H9 (cell line): Measurements from ENCODE around the gene CCDC102A. TPM values are rescaled to one million over a fixed set of nuclear protein-coding genes. Genes with fewer than 3 reads are reported as not detected.

Experiments used
- DNase-seq: peaks from one replicate; pipeline ENCODE4 v3.0.0-alpha.2; 2017
- H2AFZ ChIP-seq: one replicate; pipeline ENCODE4 v1.6.1; 2013; ENCODE audit warnings: mild to moderate bottlenecking, low read length, control low read depth, moderate library complexity
- H2AK5ac ChIP-seq: 2 replicates; pipeline ENCODE4 v1.6.1; 2013; ENCODE audit warnings: low read length, control low read depth, mixed read lengths; ENCODE audit not compliant: insufficient read length
- H2BK120ac ChIP-seq: one replicate; pipeline ENCODE4 v1.6.1; 2013; ENCODE audit warnings: low read depth, mild to moderate bottlenecking, low read length, control low read depth, inconsistent platforms; ENCODE audit not compliant: poor library complexity, severe bottlenecking
- H2BK12ac ChIP-seq: 2 replicates; pipeline ENCODE4 v1.6.1; 2013; ENCODE audit warnings: low read length, control low read depth, mixed read lengths, low read depth; ENCODE audit not compliant: insufficient read length
- H2BK15ac ChIP-seq: 2 replicates; pipeline ENCODE4 v1.6.1; 2013; ENCODE audit warnings: low read depth, low read length, control low read depth
- H2BK20ac ChIP-seq: one replicate; pipeline ENCODE4 v1.6.1; 2013; ENCODE audit warnings: low read depth, mild to moderate bottlenecking, low read length, control low read depth, inconsistent platforms; ENCODE audit not compliant: poor library complexity, severe bottlenecking
- H2BK5ac ChIP-seq: 2 replicates; pipeline ENCODE4 v1.6.1; 2013; ENCODE audit warnings: low read length, control low read depth, mixed read lengths; ENCODE audit not compliant: insufficient read length
- H3K14ac ChIP-seq: 2 replicates; pipeline ENCODE4 v1.6.1; 2013; ENCODE audit warnings: low read length, control low read depth; ENCODE audit not compliant: insufficient read depth
- H3K18ac ChIP-seq: 2 replicates; pipeline ENCODE4 v1.6.1; 2013; ENCODE audit warnings: low read depth, mild to moderate bottlenecking, mixed read lengths, low read length, control low read depth; ENCODE audit not compliant: insufficient read length
- H3K23ac ChIP-seq: 2 replicates; pipeline ENCODE4 v1.6.1; 2013; ENCODE audit warnings: low read length, control low read depth, mixed read lengths, low read depth; ENCODE audit not compliant: insufficient read length
- H3K23me2 ChIP-seq: 2 replicates; pipeline ENCODE4 v1.6.1; 2013; ENCODE audit warnings: low read depth, mild to moderate bottlenecking, mixed read lengths, low read length, control low read depth; ENCODE audit not compliant: insufficient read length, poor library complexity, severe bottlenecking
- H3K27ac ChIP-seq: 2 replicates; pipeline ENCODE4 v1.5.1; 2013; ENCODE audit warnings: low read length, control low read depth, mixed read lengths, low read depth; ENCODE audit not compliant: insufficient read length
- H3K27me3 ChIP-seq: 2 replicates; pipeline ENCODE4 v1.6.1; 2013; ENCODE audit warnings: low read length, control low read depth, inconsistent platforms; ENCODE audit not compliant: insufficient read depth
- H3K4ac ChIP-seq: 2 replicates; pipeline ENCODE4 v1.6.1; 2013; ENCODE audit warnings: low read depth, mild to moderate bottlenecking, control low read depth, inconsistent platforms, low read length, moderate library complexity
- H3K4me1 ChIP-seq: 2 replicates; pipeline ENCODE4 v1.6.1; 2013; ENCODE audit warnings: low read length, control low read depth, inconsistent platforms; ENCODE audit not compliant: insufficient read depth
- H3K4me2 ChIP-seq: 2 replicates; pipeline ENCODE4 v1.6.1; 2013; ENCODE audit warnings: low read length, control low read depth, mixed read lengths; ENCODE audit not compliant: insufficient read length, insufficient read depth
- H3K56ac ChIP-seq: 2 replicates; pipeline ENCODE4 v1.6.1; 2013; ENCODE audit warnings: low read depth, mild to moderate bottlenecking, mixed read lengths, low read length, control low read depth; ENCODE audit not compliant: insufficient read length
- H3K79me1 ChIP-seq: 2 replicates; pipeline ENCODE4 v1.6.1; 2013; ENCODE audit warnings: low read depth, mild to moderate bottlenecking, moderate library complexity, low read length, control low read depth, inconsistent platforms; ENCODE audit not compliant: insufficient read depth, poor library complexity, severe bottlenecking
- H3K79me2 ChIP-seq: 2 replicates; pipeline ENCODE4 v1.6.1; 2013; ENCODE audit warnings: low read length, control low read depth, inconsistent platforms; ENCODE audit not compliant: insufficient read depth
- H3K9ac ChIP-seq: 2 replicates; pipeline ENCODE4 v1.6.1; 2013; ENCODE audit warnings: low read length, control low read depth, mixed read lengths; ENCODE audit not compliant: insufficient read length; ENCODE audit errors: extremely low read depth
- H3K9me3 ChIP-seq: one replicate; pipeline ENCODE4 v1.6.1; 2013; ENCODE audit warnings: low read depth, low read length, inconsistent platforms; ENCODE audit not compliant: control insufficient read depth
- H3T11ph ChIP-seq: one replicate; pipeline ENCODE4 v1.6.1; 2013; ENCODE audit warnings: mild to moderate bottlenecking, low read length, control low read depth, inconsistent platforms
- H4K20me1 ChIP-seq: one replicate; pipeline ENCODE4 v1.6.1; 2013; ENCODE audit not compliant: control insufficient read depth, insufficient read length, insufficient read depth
- H4K5ac ChIP-seq: 2 replicates; pipeline ENCODE4 v1.6.1; 2013; ENCODE audit warnings: low read depth, mild to moderate bottlenecking, mixed read lengths, low read length, control low read depth; ENCODE audit not compliant: insufficient read length
- H4K8ac ChIP-seq: replicated peaks from 2 replicates; pipeline ENCODE4 v1.6.1; 2013; ENCODE audit warnings: low read length, control low read depth, mixed read lengths, low read depth; ENCODE audit not compliant: insufficient read length
- H4K91ac ChIP-seq: 2 replicates; pipeline ENCODE4 v1.6.1; 2013; ENCODE audit warnings: low read depth, mild to moderate bottlenecking, moderate library complexity, mixed read lengths, low read length, control low read depth; ENCODE audit not compliant: insufficient read length
- H3K27ac Mint-ChIP-seq, 3 experiments: 2 replicates in 2 of 3; 3 replicates in 1 of 3; pipeline ENCODE4 v1.8.0; 2020 to 2021; ENCODE audit warnings: mixed read lengths in 3 of 3, mild to moderate bottlenecking in 1 of 3, moderate library complexity in 1 of 3
- H3K27me3 Mint-ChIP-seq: 2 replicates; pipeline ENCODE4 v1.8.0; 2021; ENCODE audit warnings: low read depth, mild to moderate bottlenecking, moderate library complexity, mixed read lengths
- H3K36me3 Mint-ChIP-seq, 3 experiments: 2 replicates in 2 of 3; 3 replicates in 1 of 3; pipeline ENCODE4 v1.8.0; 2020 to 2021; ENCODE audit warnings: low read depth in 3 of 3, mixed read lengths in 3 of 3; ENCODE audit not compliant: insufficient read depth in 1 of 3
- H3K4me1 Mint-ChIP-seq, 2 experiments: 2 replicates each; pipeline ENCODE4 v1.8.0; 2020; ENCODE audit warnings: mixed read lengths in 2 of 2
- H3K4me3 Mint-ChIP-seq, 2 experiments: 2 replicates in 1 of 2; 3 replicates in 1 of 2; pipeline ENCODE4 v1.8.0; 2020 to 2021; ENCODE audit warnings: mild to moderate bottlenecking in 2 of 2, mixed read lengths in 2 of 2, moderate library complexity in 1 of 2
- H3K9me3 Mint-ChIP-seq, 2 experiments: 2 replicates in 1 of 2; 3 replicates in 1 of 2; pipeline ENCODE4 v1.8.0; 2020; ENCODE audit warnings: mild to moderate bottlenecking in 2 of 2, mixed read lengths in 2 of 2, moderate library complexity in 1 of 2
- WGBS: extraction: QIAGEN DNeasy Blood & Tissue Kit; methylation state at CpG from one replicate; pipeline ENCODE4 v1.1.7; 2013; ENCODE audit warnings: missing lambda C conversion rate, low lambda C conversion rate, mixed read lengths; ENCODE audit not compliant: insufficient read length; ENCODE audit errors: extremely low coverage; 5-methylcytosine and 5-hydroxymethylcytosine counted together
- total RNA-seq: library from RNA; stranded (reverse); gene quantifications from 2 replicates; pipeline ENCODE4 v1.2.1, GENCODE V29; 2021
- TF ChIP-seq, protein P1 (sequence below): fragments of 200-600 bp; sonication (generic); conservative IDR thresholded peaks from 3 replicates; pipeline ENCODE4 v1.8.0; 2021; ENCODE audit warnings: antibody characterized with exemption, mild to moderate bottlenecking

CCDC102A gene
- total RNA-seq, 1 experiment from 2014 or later: 8.2 TPM

DNA sequence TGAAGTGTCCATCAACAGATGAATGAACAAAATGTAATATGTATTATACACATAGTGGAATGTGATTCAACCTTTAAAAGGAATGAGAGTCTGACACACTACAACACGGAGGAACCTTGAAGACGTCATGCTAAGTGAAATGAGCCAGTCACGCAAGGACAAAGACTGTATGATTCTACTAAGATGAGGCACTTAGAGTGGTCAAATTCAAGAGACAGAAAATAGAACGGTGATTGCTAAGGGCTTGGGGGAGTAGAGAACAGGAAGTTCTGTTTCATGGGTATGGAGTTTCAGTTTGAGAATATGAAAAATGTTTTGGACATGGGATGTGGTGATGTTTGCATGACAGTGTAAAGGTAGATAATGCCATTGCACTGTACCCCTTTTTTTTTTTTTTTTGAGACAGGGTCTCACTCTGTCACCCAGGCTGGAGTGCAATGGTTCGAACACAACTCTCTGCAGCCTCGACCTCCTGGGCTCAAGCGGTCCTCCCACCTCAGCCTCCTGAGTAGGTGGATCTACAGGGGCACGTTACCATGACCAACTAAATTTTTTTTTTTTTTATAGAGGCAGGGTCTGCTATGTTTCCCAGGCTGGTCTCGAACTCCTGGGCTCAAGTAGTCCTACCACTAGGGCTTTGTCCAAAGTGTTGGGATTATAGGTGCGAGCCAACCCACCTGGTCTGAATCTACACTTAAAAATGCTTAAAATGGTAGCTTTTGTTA is 2.9 kb upstream of the CCDC102A start:
- no CpG with 5 or more reads among the region's 10 CpGs for WGBS

More for the DNA sequence above, 2.9 kb upstream of the CCDC102A start:
- Histone ChIP-seq H3K23me2 (peaks cover 4% of the 10 kb centered on the region), H2BK5ac (no peak overlapping the region), H3K18ac (no peak overlapping the region), H2BK15ac (no peak overlapping the region), H3T11ph (no peak overlapping the region), H3K4ac (no peak overlapping the region), H3K23ac (no peak overlapping the region), H3K27me3 (no peaks in the 10 kb centered on the region; the same call in 1 of the 2 replicates), H4K20me1 (no peaks in the 10 kb centered on the region), H2AFZ (no peak overlapping the region), H2BK20ac (no peak overlapping the region), H3K79me1 (no peaks in the 10 kb centered on the region), H3K56ac (no peak overlapping the region), H3K27ac (no peak overlapping the region), H2AK5ac (no peak overlapping the region), H3K14ac (no peak overlapping the region), H3K9ac (no peak overlapping the region), H3K4me2 (no peak overlapping the region), H3K79me2 (no peaks in the 10 kb centered on the region), H4K8ac (no peak overlapping the region), H2BK12ac (no peak overlapping the region), H3K9me3 (no peaks in the 10 kb centered on the region), H2BK120ac (no peak overlapping the region), H3K4me1 (peaks cover 5% of the 10 kb centered on the region; the same call in 1 of the 2 replicates), H4K5ac (no peak overlapping the region), H4K91ac (no peak overlapping the region)
- H3K4me3 Mint-ChIP-seq: no peak overlapping the region
- peaks cover 31 to 34% of the 10 kb centered on the region in 2 experiments for H3K4me1 Mint-ChIP-seq
- peaks cover 41% of the 10 kb centered on the region for H3K27me3 Mint-ChIP-seq
- no peaks in the 10 kb centered on the region for H3K9me3 Mint-ChIP-seq
- H3K27ac Mint-ChIP-seq: no peak overlapping the region
- DNase-seq: no peak
- TF ChIP-seq, protein P1, sequence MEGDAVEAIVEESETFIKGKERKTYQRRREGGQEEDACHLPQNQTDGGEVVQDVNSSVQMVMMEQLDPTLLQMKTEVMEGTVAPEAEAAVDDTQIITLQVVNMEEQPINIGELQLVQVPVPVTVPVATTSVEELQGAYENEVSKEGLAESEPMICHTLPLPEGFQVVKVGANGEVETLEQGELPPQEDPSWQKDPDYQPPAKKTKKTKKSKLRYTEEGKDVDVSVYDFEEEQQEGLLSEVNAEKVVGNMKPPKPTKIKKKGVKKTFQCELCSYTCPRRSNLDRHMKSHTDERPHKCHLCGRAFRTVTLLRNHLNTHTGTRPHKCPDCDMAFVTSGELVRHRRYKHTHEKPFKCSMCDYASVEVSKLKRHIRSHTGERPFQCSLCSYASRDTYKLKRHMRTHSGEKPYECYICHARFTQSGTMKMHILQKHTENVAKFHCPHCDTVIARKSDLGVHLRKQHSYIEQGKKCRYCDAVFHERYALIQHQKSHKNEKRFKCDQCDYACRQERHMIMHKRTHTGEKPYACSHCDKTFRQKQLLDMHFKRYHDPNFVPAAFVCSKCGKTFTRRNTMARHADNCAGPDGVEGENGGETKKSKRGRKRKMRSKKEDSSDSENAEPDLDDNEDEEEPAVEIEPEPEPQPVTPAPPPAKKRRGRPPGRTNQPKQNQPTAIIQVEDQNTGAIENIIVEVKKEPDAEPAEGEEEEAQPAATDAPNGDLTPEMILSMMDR: no peak
- peaks cover 0 to 5% (median 3%) of the 10 kb centered on the region in 3 experiments; a peak in 2 of 7 replicates for H3K36me3 Mint-ChIP-seq
